Activated naive CD4-positive, alpha-beta T cell treated with anti-CD3 and anti-CD28 coated beads for 36 hours (primary cell): Measurements from ENCODE around the gene ISM1. TPM values are rescaled to one million over a fixed set of nuclear protein-coding genes. Genes with fewer than 3 reads are reported as not detected.

Source experiments
- CTCF ChIA-PET: fragments of 350-600 bp; sonication (Branson Sonifier 250); formaldehyde crosslinking; loops from one replicate; lab custom pipeline; 2021; ENCODE audit warnings: antibody characterized with exemption; lab: Charles Lee
- DNase-seq: peaks from one replicate; pipeline ENCODE4 v3.0.0-alpha.2; 2020
- H3K27ac Mint-ChIP-seq: one replicate; pipeline ENCODE4 v1.8.0; 2021; ENCODE audit warnings: mild to moderate bottlenecking, mixed read lengths
- H3K27me3 Mint-ChIP-seq: one replicate; pipeline ENCODE4 v1.8.0; 2021; ENCODE audit warnings: low read depth, mixed read lengths
- H3K36me3 Mint-ChIP-seq: one replicate; pipeline ENCODE4 v1.8.0; 2021; ENCODE audit warnings: low read depth, mixed read lengths
- H3K4me1 Mint-ChIP-seq: one replicate; pipeline ENCODE4 v1.8.0; 2021; ENCODE audit warnings: low read depth, mixed read lengths
- H3K4me3 Mint-ChIP-seq: one replicate; pipeline ENCODE4 v1.8.0; 2021; ENCODE audit warnings: mild to moderate bottlenecking, moderate library complexity, mixed read lengths
- H3K9me3 Mint-ChIP-seq: one replicate; pipeline ENCODE4 v1.8.0; 2021; ENCODE audit warnings: mixed read lengths
- intact Hi-C: fragments of 100-400 bp; cut with micrococcal nuclease; formaldehyde crosslinking; loops from one replicate; pipeline ENCODE4 v1.15.1; 2023
- total RNA-seq, 2 experiments: library from RNA; stranded (reverse); gene quantifications; one replicate each; pipeline ENCODE4 v1.2.3, GENCODE V29; 2021

ISM1 gene
- total RNA-seq, 2 experiments from 2014 or later = 0.27 to 0.29 TPM

GRCh38 chr20:13348311-13349234 lies 127.5 kb downstream of the ISM1 start:
- Mint-ChIP-seq H3K27me3 (no peaks in the 10 kb centered on the region), H3K4me1 (no peaks in the 10 kb centered on the region), H3K27ac (no peak overlapping the region), H3K4me3 (no peak overlapping the region), H3K36me3 (no peaks in the 10 kb centered on the region), H3K9me3 (no peaks in the 10 kb centered on the region)
- DNase-seq = no peak
- intact Hi-C loops = no loop called here
- CTCF ChIA-PET = no interaction called here

- Mint-ChIP-seq H3K9me3 (no peaks in the 10 kb centered on the region), H3K36me3 (no peaks in the 10 kb centered on the region), H3K27me3 (no peaks in the 10 kb centered on the region), H3K4me3 (no peak overlapping the region), H3K4me1 (no peaks in the 10 kb centered on the region), H3K27ac (no peak overlapping the region)
- CTCF ChIA-PET = no interaction called here
- DNase-seq = no peak
- intact Hi-C loops = no loop called here
Observed at GRCh38 chr20:13349235-13349604, 128.1 kb downstream of the ISM1 start.

Other genes with a start within 250 kb of the ISM1 start
- gene SPTLC3, start 212.3 kb upstream of the ISM1 start, total RNA-seq = under 1 TPM; 0.15 to 0.64 TPM